AG09309 (cell line): Measurements from ENCODE around the gene UBE2F.

Experiments used
- DNase-seq: peaks from one replicate; pipeline ENCODE4 v3.0.0-alpha.2; 2010; ENCODE audit warnings: low read depth
- H3K4me3 ChIP-seq: 2 replicates; pipeline ENCODE4 v1.5.1; 2011; ENCODE audit warnings: mild to moderate bottlenecking, low read depth, low read length, moderate library complexity; ENCODE audit not compliant: control insufficient read depth
- CTCF ChIP-seq: IDR thresholded peaks from 2 replicates; pipeline ENCODE4 v1.5.1; 2011; ENCODE audit warnings: mild to moderate bottlenecking, low read depth, low read length, inconsistent platforms; ENCODE audit not compliant: insufficient read depth, control insufficient read depth; ENCODE audit errors: missing control alignments

The UBE2F gene

GRCh38 chr2:237967463-237967951 is 693 bp downstream of the UBE2F start:
- no peak for DNase-seq
- TF ChIP-seq CTCF, result no peak
- H3K4me3 ChIP-seq, result peak overlapping the region; percentile 79

GRCh38 chr2:237968048-237968862 is 1.4 kb downstream of the UBE2F start:
- peak; percentile 57 for DNase-seq
- no peak for TF ChIP-seq CTCF
- H3K4me3 ChIP-seq, result peak overlapping the region; percentile 79

GRCh38 chr2:237971661-237972060 is 4.8 kb downstream of the UBE2F start:
- no peak for DNase-seq
- no peak for TF ChIP-seq CTCF
- no peak overlapping the region for H3K4me3 ChIP-seq

GRCh38 chr2:237972211-237972610 is 5.4 kb downstream of the UBE2F start:
- no peak overlapping the region for H3K4me3 ChIP-seq
- DNase-seq, result no peak
- TF ChIP-seq CTCF, result no peak

GRCh38 chr2:237972936-237973335 is 6.1 kb downstream of the UBE2F start:
- no peak for TF ChIP-seq CTCF
- H3K4me3 ChIP-seq, result no peak overlapping the region
- no peak for DNase-seq

- no peak for DNase-seq
- TF ChIP-seq CTCF, result no peak
- H3K4me3 ChIP-seq, result no peak overlapping the region
Observed at GRCh38 chr2:237977380-237977779, 10.6 kb downstream of the UBE2F start.
